Hematopoietic multipotent progenitor cell treated with erythropoietin and hydrocortisone succinate and interleukin-3 and kit ligand, for 15 days (in vitro differentiated cells): ENCODE measurements around the gene PDIA5.

Source experiments
- DNase-seq: peaks from one replicate; pipeline ENCODE4 v3.0.0-alpha.2; 2015; ENCODE audit warnings: low spot score

Gene PDIA5

DNA sequence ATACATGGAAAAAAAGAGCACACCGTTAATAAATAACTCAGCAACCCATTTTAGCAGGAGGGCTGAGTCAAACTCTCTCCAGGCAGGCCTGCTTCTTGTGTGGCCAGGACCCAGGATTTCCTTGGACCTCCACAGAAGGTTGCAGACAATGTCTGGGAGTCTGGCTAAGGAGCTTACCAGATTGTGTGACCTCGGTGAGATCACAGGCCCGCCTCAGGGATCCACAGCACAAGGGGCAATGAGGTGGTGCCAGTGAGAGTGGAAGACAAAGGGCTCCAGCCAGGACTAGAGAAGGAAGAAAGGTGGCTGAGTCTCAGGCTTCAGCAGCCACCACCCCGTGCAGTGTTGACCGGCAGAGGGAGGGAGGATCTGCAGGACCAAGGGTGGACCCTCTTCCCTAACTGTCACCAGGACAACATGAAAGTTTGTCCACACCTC is 102.7 kb downstream of the PDIA5 start:
- DNase-seq = no peak

DNA sequence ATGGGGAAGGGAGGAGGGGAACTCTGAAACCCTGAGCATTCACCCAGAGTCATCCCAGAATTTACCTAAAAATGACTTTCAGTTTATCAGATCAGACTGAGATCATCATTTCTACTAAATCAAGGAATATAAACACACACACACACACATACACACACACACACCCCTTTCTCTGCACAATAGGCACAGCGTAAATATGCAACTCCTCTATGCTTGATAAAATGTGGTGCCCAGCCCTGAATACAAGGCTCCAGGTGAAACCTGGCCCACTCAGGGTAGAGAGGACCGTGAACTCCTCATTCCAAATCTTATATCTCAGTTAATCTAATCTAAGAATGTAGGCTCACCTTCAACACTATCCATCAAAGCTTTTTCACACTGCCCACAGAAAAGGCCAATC is 103.1 kb downstream of the PDIA5 start:
- DNase-seq = no peak

DNA sequence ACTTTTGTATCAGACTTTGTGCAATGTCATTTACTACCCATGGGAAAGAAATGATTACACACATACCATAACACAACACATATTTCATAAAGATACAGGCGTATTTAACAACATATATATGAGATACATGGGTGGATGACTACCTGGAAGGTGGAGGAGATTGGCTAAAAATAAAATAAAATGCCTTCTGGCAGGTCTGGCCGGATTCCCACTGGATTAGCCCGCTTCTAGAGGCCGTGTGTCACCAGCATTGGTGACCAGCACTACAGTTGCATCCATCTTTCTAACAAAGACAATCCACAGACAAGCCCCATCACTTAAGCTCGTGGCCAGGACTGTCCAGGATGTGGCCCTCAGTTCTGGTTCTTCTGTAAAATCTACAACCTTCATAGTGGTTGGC is 114.0 kb downstream of the PDIA5 start:
- no peak for DNase-seq

DNA sequence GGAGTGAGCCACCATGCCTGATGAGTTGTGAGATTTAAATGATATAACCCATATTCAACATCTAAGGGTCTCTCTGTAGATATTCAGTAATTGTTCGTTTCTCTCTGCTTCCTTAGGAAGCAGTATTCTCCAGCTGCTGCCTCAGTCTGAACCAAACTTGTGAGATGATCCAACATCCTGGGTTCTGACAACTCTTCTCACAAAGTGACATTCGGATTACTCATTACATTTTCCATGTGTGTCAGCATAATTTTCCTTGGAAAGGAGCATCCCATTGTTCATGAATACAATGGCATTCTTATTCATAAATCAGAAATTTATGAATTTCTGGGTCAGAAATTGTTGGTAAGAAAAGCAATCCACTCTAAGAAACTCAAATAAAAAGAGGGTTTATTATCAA is 119.9 kb downstream of the PDIA5 start:
- no peak for DNase-seq

DNA sequence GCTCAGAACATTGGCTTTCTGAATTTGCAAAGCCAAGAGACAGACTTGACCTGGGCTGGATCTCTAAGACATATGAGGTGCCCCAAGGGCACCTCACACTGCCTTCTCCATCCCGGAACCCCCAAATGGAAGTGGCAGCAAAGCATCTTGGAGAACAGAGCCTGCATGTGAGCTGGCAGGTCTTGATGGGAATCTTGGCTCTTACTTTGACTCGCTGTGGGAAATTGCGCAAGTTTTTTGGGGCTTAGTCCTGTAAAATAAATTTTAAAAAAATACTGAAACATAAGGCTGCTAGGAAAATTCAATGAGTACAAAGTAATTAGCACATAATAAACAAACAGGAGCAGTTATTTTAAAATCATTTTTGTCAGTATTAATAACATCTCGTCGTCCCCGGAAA is 121.2 kb downstream of the PDIA5 start:
- no peak for DNase-seq

DNA sequence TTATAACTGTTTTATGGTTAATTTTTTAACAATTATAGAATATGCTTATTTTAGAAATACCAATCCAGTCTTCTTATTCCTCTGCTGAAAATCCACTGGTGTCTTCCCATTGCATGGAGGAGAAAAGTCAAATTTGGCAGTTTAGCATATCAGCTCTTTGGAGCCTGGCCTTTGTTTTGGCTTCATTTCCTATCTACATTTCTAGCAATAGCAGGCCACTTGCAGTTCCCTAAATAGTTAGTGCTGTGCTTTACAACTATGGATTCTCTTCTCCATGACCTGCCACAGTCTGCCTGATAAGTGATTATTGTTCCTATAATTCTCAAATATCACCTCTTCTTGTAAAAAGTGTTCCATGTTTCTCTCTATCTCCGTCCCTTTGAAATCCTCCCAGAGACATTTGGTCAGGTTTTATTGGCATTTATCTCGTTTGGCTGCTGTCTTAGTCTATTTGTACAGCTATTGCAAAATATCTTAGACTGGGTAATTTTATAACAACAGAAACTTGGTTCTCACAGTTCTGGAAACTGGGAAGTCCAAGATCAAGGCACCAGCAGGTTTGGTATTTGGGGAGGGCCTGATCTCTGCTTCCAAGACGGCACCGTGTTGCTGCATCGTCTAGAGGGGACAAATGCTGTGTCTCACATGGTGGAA is 126.8 kb downstream of the PDIA5 start:
- DNase-seq = no peak

DNA sequence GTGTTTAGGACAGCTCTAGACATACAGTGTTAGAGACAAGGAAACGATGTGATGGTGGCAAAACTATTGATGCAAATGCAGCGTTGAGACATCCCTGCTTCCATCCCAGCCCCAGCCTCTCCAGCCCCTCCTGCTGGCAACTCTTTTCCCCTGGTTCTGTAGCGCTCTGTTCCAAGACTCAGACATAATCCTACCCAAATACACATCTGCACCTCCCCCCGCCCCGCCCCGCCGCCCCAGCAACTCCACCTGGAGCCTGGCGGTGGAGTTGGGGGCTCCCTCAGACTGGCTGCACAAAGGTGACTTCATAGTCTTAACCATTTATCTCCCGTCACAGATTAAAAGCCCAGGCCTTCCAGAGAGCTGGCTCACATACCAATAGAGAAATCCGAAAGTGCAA is 127.7 kb downstream of the PDIA5 start:
- DNase-seq = no peak

DNA sequence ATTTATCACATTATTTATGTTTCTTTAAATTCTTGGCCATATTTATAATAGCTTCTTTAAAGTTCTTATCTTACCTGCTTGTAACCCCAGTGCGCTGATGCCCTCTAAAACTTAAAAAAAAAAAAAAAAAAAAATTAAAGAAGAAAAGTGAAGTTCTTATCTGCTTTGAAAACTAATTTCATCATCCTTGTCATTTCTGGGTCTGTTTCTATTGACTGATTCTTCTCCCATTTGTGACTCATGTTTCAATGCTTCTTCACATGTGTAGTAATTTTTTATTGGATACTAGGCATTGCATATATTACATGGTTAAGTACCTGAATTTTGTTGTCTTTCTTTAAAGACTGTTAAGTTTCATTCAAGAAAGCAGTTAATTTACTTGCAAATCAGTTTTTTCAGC is 131.5 kb downstream of the PDIA5 start:
- DNase-seq = no peak

DNA sequence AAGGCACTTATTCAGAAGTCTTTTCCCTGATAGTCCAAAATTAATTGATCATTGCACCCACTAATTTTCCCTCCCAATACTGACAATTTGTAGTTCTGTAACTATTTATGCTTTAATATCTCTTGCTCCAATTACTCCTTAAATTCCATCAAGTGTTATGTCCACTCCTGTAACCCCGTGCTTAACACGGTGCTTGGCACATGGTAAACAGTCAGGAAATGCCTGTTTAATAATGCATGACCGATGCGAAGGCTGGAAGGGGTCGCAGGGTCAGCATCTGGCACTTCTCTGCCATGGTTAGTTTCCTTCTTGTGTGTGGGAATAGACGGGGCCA is 134.4 kb downstream of the PDIA5 start:
- no peak for DNase-seq

DNA sequence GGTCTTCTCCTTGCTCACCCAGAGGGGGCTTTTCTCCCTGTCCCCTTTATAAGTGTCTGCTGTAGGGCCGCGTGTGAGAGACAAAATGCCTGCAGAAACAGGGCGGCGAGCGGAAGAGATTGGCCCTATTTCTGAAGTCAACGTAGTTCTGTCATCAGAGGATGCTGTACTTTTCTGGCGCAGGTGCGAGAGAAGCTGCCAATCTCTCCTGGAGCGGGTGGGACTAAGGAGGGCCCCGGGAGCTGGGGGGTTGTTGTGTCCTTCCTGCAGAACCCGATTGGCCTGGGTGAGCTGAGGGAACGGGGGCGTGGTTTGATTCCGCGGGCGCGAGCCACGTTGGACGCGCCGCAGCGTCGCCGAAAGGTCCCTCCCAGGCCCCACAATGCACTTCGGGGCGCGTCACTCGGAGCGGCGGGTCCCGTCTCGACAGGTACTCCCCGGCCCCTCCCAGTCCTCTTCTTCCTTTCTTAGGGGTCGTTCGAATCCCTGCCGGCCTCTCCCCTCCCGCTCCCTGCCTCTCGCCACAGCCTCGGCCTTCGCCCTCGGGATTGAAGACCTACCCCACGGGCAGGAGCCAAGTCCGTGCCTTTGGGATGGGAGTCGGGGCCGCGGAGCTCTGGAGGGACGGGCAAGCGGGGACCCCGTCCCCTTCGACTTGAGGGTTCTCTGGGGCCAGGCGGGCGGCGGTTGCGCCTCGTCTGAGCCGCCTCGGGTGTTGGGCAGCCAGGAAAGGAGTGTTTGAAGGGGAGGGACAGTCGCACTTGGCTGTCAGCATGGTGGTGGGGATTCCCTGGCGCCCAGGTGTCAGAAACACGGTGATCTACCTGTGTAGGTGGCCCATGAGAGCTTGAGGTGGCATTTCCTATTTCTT is 135.0 kb downstream of the PDIA5 start, which contains the start of gene SEC22A:
Gene SEC22A, plus strand, starts transcription at position 387 of the 871 bp plus-strand sequence. CDS start 7,275 bp downstream, outside the sequence.
- peak; percentile 89 for DNase-seq

DNA sequence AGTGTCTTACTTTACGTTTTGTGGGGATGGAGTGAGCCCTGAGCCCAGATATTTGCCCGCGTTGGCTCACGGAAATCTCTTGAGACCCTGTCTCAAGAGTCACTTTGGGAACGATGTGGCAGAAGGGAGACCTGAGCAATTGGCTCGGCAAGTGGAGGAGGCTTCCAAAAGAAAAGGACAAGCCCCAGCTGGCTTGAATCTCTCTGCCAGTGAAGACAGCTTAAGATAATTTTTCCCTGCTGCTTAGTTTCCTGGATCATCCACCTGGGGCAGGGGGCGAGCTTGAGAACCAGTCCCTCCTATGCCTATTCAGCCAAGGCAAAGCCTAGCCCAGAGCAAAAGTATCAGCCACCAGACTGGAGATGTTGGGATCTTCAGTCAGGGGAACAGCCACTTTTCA is 135.6 kb downstream of the PDIA5 start:
- DNase-seq = peak; percentile 7
